Measurements from ENCODE around the gene RFC2.

Gene RFC2

DNA sequence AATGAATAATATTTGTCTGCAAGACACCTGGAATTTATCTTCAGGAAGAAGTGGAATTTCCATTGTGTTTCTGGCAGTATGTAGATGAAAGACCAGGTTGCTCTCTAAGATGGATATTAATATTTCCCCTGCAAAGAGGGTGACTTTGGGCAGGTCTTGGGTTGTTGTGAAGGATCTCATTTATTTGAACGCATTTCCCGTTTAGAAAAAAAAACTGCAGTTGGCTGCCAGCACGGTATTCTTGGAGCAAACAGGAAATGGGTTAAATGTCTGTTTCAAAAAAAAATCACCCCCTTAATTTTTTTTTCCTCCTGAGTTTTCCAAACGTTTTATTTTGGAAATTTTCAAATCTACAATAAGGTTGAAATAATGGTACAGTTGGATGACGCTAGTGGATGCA lies 68.6 kb downstream of the RFC2 start:
- no peak for DNase-seq

DNA sequence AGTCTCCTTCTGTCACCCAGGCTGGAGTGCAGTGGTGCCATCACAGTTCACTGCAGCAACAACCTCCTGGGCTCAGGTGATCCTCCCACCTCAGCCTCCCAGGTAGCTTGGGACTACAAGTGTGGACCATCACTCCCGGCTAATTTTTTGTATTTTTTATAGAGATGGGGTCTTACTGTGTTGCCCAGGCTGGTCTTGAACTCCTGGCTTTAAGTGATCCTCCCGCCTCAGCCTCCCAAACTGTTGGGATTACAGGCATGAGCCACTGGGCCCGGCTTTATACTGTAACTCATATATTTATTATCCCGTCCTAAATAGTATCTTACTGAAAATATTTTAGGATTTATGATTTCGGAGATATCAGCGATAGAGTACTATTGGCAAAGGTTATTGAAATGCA lies 69.2 kb downstream of the RFC2 start:
- DNase-seq = no peak

- no peak for DNase-seq
Measured at GRCh38 chr7:74183653-74184450, 70.3 kb downstream of the RFC2 start.

- no peak for DNase-seq
Measured at GRCh38 chr7:74183142-74183541, 71.1 kb downstream of the RFC2 start.

DNA sequence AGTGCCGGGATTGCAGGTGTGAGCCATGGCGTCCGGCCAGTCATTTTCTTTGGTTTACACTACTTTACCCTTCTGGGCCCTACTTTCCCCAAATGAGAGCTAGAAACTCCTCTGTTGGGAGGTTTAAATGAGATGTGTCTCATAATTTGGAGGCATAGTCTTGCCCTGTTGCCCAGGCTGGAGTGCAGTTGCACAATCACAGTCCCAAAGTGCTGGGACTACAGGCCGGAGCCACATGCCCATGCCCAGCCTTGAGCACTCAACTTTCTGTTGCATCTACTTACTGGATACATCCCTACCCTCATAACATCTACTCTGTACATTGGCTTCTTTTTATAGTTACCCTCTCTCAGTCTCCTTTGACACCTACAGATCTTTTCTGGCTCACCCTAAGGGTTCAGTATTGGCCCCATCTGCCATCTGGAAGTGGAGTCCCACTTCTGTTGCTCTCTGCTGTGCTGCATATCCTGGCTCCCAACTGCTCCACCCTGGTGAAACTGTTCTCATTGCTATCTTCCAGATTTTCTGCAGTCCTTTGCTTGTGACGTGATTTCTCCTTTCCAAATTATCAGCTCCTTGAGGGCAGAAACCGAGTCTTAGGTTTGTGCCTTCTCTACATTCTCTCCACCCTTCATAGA lies 71.6 kb downstream of the RFC2 start:
- DNase-seq = no peak

DNA sequence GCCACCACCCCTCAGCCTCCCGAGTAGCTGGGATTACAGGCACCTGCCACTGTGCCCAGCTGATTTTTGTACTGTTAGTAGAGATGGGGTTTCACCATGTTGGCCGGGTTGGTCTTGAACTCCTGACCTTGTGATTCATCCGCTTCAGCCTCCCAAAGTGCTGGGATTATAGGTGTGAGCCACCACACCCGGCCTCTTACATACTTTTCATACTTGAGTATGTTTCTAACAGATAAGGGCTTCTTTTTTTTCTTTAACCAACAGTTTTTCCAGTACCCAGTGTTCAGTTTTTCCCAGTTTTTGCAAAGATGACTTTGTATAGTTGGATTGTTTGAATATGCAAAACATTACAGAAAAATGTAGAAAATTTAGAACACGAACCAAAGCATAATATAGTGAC lies 72.4 kb downstream of the RFC2 start:
- DNase-seq = no peak

All from right forelimb (tissue), 1 donor.